ENCODE measurements around the gene CLEC4F. TPM values are rescaled to one million over a fixed set of nuclear protein-coding genes. Genes with fewer than 3 reads are reported as not detected.

Gene CLEC4F
- total and polyA plus RNA-seq, 2 of the 13 experiments (the other 11 are each of a cell fraction or from before 2014, with no cell fraction given): 0.12 to 0.13 TPM

DNA sequence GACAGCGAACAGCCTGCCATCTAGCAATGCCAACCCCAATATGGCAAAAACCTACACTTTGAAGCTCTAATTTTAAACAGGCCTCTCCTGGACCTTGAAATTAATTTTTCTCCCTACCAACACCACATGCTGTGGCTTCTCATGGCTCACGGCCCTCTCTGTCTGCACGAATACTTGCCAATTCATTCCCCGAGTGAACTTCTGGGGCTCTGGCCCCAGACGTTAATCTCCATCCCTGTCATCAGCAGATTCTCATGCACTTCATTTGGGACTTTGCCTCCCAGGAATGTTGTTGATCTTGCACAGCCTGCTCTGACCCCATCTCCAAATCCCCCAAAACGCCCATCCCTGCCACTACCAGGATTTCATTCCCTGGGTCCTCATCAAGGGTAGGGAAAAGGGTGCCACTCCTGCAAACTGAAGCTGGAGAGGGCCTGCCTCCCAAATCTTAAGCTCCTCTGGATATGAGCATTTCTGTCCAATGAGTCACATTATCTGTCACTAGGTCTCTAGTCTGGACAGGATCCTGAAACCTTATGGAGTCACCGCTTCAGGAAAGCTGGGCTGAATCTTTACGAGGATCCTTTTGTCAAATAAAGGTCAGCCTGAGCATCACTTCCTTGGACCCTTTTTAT lies 40.4 kb downstream of the CLEC4F start (continued):
- TF ChIP-seq, protein P1, sequence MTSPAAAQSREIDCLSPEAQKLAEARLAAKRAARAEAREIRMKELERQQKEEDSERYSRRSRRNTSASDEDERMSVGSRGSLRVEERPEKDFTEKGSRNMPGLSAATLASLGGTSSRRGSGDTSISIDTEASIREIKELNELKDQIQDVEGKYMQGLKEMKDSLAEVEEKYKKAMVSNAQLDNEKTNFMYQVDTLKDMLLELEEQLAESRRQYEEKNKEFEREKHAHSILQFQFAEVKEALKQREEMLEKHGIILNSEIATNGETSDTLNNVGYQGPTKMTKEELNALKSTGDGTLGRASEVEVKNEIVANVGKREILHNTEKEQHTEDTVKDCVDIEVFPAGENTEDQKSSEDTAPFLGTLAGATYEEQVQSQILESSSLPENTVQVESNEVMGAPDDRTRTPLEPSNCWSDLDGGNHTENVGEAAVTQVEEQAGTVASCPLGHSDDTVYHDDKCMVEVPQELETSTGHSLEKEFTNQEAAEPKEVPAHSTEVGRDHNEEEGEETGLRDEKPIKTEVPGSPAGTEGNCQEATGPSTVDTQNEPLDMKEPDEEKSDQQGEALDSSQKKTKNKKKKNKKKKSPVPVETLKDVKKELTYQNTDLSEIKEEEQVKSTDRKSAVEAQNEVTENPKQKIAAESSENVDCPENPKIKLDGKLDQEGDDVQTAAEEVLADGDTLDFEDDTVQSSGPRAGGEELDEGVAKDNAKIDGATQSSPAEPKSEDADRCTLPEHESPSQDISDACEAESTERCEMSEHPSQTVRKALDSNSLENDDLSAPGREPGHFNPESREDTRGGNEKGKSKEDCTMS (CRISPR knock-in tag; conservative IDR thresholded peaks at IDR 0.05): no peak
- TF ChIP-seq IKZF5 (CRISPR knock-in tag; IDR thresholded peaks at IDR 0.05) (no peak), ATF7 (IDR thresholded peaks at IDR 0.05) (no peak), ATF7 (CRISPR knock-in tag; IDR thresholded peaks at IDR 0.05) (no peak), SSRP1 (CRISPR knock-in tag; IDR thresholded peaks at IDR 0.05) (no peak), ZNF510 (CRISPR knock-in tag; IDR thresholded peaks at IDR 0.05; ENCODE audit: low read depth) (no peak), ZNF724P (CRISPR knock-in tag; IDR thresholded peaks at IDR 0.05; ENCODE audit: borderline replicate concordance) (no peak), USF2 (IDR thresholded peaks at IDR 0.05; ENCODE audit: low read depth, low read length) (no peak), USF2 (CRISPR knock-in tag; IDR thresholded peaks at IDR 0.05; ENCODE audit: borderline replicate concordance) (no peak)

All from HepG2 (cell line).